Pulmonary artery endothelial cell (primary cell): Measurements from ENCODE around the gene KAT6B. TPM values are rescaled to one million over a fixed set of nuclear protein-coding genes. Genes with fewer than 3 reads are reported as not detected.
"Not testable (repeated sequence)": the region's sequence is repeated elsewhere in the genome, so short reads cannot be mapped to it uniquely, and the experiment has no call there.

Experiments used
- DNase-seq: peaks from one replicate; pipeline ENCODE4 v3.0.0-alpha.2; 2011; ENCODE audit warnings: low read depth, low spot score
- total RNA-seq: library from RNA; depleted of rRNA; stranded (reverse); fragments of >200 nt; gene quantifications from 2 replicates; pipeline ENCODE4 v1.2.3, GENCODE V29; 2014

KAT6B gene
- total RNA-seq, 1 donor from 2014 or later: 10.0 TPM

DNA sequence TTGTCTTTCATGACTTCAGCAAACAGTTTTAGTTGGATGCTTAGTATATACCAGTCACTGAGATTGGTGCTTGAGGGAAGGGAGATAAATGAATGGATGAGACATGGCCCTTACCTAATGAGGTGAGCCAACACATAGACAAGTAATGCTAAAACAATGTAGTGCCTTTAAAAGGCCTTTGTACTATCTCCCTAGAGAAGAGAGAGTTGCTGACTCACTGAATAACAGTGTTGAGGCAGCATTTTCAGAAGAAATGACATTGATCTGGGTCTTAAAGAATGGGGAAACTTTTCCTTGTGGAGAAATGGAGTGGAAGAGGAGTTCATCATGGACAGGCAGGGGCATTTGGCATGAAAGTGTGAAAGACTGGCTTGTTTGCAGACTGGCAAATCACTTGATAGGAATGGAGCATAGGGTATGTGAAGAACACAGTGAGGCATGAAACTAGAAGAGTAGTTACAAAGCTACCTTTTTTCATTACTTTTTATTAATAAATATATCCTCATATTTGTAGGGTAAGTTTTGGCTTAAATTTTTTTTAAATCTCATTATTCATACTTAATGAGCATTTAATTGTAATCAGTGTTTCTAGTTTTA is 91.2 kb downstream of the KAT6B start:
- DNase-seq: no peak

DNA sequence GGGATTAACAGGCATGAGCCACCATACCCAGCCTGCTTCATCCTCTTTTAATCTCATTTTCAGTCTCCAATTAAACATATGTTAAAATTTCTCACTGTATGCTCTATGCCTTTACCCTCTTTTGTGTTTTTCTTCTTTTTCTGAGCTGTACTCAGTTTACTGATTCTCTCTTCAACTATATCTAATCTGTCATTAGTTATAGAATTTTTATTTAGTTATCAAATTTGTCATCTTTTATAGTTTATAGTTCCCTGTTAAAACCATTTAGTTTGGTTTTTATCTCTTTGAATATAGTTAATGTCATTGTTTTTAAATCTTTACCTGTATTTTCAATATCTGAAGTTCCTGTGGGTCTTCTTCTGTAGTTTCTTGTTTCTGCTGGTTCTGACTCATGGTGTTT is 93.3 kb downstream of the KAT6B start:
- DNase-seq: no peak

DNA sequence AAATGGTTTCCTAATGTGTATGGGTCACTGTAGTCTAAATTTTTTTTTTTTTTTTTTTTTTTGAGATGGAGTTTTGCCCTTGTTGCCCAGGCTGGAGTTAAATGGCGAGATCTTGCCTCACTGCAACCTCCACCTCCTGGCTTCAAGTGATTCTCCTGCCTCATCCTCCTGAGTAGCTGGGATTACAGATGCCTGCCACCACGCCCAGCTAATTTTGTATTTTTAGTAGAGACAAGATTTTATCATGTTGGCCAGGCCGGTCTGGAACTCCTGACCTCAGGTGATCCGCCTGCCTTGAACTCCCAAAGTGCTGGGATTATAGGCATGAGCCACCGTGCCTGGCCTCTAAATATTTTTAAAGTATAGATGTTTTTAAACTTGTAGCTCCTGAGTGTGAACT is 94.7 kb downstream of the KAT6B start:
- DNase-seq: not testable (repeated sequence)

DNA sequence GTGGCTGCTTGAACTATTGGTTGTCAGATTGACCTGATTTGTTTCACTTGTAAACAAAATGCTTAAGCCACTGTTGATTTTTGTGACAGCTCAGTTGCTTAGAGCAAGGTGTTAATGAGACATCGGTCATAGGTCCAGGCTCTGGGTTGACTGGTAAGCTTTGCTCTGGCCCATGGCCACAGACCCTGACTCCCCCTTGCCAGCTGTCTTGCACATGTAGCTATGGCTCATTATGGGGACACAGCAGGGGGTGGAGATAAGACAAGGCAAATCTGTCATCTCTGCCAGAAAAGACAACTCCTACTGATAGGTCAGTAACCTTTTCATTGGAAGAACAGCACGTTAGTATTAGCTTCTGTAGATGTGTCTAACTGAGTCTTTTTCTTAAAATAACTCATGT is 95.3 kb downstream of the KAT6B start:
- DNase-seq: no peak

DNA sequence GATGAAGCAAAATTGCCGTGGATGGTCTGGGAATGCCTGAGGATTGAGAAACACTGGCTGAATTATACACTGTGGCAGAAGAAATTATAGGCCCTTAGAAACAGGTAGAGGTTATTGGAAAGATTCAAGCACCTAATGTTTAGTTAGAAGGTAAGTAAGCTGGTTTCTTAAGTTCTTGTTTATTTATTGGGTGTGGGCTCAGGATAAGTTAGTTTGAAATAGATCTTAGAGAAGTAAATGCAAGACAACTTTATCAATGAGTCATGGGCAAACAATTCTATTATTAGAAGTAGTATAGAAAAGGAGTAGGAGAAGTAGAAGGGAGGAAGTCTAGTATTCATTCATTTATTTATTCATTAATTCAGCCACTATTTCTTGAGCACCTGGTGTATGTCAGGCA is 96.5 kb downstream of the KAT6B start:
- no peak for DNase-seq

DNA sequence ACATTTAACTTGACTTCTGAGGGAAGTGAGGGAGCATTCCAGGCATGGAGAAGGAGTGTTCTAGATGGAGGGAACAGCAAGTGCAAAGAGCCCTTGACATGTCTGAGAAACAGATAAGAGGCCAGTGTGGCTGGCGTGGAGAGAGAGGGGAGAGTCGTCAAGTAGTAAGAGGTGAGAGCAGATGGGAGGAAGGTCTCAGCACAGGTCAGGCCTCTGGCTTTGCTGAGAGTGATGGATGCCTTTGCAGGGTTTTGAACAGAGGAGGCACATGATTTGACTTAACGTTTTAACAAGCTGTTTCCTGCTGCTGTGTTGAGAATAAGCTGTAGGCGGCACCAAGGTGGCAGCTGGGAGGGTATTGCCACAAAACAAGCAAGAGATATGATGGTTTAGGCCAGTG is 97.2 kb downstream of the KAT6B start:
- no peak for DNase-seq

DNA sequence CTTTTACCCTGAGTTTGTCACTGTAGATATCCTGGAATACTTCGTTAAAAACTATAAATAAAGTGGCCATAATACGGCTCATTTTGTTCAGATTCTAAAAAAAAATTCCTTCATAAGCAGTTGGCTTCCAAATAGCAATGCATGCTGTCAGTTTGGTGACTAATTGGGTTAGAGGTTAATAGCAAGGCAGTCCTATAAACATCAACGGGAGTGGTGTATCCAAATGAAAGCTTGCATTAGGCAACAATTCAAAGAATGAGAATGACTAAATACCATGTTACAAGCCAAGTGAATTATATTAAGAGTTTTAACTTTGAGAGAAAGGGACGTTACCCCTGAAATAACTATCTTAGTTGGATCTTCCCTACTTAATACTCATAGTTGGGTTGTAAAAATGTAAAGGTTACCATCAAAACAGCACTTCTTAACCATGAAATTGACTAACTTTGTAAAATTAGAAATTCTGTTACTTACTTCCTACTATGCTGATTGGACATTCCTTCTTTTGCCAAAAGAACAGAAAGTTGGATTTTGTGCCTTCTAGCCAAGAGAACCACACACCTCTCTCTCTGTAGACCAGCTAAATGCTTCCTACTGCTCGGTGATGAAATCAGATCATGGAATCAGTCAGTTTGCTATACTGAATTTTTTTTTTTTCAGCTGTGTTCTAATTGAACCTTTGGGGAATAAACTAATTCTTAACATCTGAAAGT is 98.0 kb downstream of the KAT6B start:
- peak; percentile 75 for DNase-seq

DNA sequence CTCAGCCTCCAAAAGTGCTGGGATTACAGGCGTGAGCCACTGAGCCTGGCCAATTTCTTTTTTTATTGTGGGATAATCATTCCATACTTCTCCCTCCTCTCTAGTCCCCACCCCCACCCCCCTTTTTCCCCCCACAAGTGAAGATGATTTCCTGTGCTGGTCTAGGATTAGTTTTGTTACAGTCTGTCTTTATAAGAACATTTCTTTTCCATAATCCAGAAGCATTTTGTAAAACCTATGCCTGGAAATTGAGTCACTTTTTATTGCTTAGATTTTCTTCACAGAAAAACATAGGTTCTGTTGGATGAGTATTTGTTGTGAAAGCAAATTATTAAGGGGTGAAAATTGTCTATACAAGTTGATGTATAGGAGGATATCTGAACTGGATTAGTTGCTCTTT is 98.9 kb downstream of the KAT6B start:
- no peak for DNase-seq

DNA sequence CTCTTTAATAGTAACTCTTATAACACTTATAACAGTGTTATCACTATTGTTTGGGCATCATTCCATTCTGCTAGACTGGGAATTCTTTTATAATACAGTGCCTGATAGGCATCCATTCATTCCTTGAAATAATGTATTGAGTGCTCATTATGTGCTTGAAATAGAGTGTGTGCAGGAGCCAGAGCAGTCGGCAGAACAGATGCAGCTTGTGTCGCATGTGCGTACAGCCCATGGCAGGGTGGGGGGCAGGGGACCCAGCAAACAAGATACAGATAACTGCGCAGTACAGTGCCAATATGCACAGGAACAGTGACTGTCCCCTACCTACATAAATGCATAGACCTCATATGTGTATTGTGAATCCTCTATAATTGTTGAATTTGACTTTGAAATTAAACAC is 99.3 kb downstream of the KAT6B start:
- no peak for DNase-seq

DNA sequence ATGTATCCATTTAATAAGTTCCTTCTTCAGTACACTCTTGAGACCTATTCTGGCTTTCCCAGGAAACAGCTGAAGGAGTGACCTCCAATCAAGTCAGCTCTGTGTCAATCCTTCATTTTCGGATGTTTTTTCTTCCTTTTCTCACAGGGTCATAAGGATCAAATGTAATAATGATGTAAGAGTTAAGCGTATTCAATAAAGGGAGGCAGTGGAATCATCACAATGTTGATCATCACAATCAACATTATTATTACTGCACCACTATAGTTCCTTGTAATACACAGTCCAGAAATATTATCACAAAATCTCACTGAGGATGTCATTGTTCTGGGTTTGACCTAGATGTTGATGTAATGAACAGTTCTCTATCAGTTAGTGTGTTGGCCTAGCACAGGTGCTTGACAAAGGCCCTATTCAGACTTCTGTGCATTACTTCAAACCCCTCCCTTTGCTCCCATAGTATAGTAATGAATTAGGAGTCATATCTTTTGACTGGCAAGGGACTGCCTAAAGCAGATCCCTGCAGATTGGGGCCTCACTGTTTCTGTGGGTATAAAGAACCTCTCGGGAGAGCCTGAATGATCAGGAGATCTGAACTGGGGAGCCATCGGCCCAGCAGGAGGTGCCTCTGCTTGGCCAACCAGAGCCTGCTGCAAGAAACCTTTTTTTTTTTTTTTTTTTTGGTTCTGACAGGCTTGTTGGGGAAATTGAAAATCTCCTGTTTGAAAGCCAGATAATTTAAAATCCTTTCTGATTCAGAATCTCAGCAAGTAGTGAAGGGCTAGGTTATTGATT is 100.6 kb downstream of the KAT6B start:
- DNase-seq: no peak

DNA sequence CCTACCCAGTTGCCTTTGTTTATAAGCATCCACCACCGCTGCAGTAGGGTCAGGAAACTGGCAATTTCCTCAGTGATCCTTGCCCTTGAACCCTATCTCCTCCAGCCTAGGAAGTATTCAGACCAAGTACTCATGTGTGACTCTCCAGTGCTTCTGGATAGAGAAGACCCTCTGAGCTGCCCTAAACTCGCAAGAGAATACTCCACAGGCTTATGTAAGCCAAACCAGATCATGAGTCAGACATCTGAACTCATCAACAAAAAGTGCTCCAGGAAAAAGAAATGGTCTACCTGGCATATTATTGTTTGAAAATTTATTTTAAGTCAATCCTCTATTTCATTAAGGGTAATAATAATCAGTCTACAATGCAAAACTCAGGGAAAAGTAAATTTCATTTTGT is 101.3 kb downstream of the KAT6B start:
- DNase-seq: no peak

DNA sequence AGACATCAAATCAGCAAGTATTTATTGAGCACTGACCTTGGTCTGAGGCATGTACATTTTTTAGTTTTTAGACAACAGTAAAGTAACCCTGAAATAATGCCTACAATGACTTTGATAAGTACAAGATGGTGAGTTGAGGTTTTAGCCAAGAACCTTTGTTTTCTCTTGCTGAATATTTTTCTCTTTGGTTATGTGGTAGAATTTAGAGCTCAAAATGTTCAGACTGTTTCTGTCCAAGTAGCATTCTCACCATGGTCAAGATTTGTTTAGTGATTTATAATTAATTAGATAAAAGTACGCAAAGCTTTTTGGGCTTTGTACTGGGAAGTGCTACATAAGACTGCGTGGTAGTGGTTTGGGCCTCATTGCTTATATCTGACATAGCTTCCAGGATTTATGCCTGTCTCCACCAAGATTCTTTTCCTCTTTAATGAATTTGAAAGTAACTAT is 102.4 kb downstream of the KAT6B start:
- DNase-seq: no peak

DNA sequence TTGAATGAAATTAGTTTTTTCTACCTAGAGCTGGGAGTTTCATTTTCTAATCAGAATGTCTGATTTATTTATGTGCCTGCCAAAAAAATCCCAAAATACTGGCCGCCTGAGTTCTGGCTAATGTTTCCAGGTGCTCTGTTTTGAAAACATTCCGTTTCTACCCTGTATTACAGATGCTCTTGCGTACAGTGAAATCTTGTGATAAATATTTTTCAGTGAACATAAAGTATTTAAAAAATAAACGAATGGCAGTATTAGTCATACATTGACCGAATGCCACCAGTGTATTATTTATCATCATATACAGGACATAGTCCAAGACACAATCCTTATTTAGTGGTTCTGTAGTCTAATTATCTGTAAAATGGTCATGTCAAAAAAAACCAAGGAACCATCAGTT is 102.8 kb downstream of the KAT6B start:
- no peak for DNase-seq

DNA sequence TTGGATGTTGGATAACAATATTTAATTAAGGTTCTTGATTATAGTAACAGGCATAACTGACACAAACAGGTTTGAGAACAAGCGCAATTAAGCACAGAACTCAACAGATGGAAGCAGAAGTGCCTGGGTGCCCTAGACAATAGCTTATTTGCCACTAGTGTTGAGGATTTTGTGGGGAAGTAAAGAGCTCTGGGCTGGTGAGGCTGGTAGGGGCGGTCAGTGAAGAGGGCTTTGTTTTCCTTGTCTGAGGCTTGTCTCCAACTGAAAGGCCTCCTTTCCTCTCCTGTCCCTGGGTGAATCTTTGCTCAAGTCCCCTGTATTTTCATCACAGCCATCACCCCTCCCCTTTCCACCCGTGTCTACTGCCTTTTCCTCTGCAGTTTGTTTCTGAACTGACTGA is 104.6 kb downstream of the KAT6B start:
- DNase-seq: no peak

DNA sequence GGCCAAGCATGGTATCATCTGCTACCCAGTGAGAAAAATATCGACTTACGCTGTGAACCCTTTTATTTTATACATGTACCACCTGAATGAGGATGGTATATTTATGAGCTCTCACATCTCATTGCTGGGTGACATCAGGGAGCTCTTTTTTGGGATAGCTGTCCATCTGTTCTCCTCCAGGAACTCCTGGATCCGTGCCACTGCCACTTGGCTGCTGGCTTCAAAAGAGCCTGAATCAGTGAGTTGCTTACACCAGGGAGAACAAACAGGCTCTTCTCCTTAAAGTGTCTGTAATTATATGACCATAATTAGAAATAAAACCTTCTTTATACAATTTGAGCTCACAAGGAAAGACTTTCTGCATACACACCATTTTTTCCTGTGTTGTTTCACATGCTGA is 106.2 kb downstream of the KAT6B start:
- DNase-seq: no peak

DNA sequence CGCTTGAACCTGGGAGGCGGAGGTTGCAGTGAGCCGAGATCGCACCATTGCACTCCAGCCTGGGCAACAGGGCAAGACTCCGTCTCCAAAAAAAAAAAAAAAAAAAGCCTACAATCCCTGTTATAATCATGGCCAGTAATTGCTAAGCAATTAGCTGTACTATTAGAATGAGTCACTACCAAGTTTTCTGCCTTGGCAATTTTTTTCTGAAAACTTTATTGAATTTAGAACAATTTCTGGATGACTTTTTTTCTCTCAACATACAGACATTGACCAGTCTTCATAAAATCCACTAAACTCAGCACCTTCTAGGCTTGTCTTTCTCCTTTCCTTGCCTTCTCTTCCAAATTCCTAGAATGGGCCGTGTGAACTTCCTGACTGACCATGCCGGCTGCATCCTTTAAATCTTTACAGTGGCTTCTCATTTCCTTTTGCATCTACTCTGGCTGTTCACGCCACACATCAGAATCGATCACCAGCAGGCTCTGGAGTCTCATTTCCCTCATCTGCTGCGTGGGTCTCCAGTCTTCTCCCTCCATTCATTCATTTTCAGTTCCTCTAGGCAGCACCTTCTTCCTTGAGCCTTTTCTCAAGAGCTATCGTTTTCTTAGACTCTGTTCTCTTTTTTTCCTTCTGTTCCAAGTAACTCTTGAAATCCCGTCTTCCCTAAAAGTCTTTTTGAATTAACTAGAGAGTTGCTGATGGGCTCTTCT is 107.9 kb downstream of the KAT6B start:
- DNase-seq: no peak

DNA sequence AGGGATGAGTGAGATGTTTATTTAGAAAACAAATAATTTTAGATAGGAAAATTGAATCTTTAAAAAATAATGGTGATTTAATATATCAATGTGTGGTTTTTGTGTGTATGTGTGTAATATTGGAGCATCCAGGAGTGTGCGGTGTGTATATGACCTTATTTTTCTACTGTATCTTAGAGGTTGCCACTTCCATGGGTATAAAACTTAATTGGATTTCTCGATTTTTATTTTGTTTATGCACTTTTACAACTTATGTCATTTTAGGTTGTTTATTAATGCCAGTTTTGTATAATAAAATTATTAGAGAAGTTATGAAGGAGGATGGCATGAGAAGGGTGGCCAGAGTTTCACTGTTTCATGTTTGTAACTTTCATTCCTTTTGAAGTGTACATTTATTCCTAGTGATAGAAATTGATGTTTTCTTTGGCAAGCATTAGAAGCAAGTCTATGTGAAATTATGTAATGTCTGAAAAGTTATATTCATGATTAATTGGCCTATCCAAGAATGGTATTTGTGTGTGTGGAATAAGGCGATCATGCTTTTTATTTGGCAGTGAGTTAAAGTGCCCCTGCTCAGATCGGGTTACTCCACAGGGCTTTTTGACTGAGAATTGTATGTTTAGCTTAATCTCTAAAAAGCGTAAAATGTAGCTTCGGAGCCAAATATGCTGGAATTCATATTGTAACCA is 110.3 kb downstream of the KAT6B start:
- DNase-seq: no peak

DNA sequence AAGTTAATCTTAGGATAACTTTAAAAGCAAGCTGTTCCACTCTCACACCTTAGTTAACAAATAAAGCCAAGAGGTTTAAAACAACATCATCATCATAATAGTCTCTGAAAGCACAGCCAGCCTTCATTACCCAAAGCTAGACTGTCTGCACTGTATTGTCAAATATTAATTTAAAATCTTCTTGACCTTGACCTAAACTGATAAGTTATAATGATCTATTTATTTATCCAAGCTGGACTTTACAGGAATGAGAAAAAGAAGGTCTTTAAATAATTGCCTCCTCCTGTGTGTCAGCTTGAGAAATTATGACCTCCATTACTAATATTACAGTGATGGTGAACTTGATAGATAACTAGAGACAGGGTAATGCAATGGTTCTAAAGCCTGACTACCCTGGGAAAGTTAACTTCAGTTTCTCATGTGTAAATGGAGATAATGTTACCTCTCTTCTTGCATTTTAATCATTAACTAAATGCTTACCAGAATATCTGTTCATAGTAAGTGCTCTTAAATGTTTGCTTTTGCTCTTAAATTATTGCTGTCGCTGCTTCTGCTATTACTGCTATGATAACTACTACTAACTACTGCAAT is 111.0 kb downstream of the KAT6B start:
- DNase-seq: no peak

DNA sequence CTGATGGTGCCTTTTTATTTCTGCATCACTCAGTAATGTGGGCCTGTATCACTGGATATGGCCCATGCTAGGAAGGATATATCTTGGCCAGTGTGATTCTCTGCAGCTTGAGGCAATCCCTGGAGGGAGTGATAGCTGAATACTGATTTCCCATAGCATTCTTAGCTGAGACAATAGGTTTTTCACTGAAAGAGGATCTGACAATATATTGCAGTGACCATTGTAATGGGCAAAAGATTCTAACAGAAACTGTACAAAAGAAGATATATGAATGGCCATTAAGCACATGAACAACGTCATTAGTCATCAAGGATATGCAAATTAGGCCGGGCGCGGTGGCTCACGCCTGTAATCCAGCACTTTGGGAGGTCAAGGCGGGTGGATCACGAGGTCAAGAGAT is 117.8 kb downstream of the KAT6B start:
- DNase-seq: no peak

DNA sequence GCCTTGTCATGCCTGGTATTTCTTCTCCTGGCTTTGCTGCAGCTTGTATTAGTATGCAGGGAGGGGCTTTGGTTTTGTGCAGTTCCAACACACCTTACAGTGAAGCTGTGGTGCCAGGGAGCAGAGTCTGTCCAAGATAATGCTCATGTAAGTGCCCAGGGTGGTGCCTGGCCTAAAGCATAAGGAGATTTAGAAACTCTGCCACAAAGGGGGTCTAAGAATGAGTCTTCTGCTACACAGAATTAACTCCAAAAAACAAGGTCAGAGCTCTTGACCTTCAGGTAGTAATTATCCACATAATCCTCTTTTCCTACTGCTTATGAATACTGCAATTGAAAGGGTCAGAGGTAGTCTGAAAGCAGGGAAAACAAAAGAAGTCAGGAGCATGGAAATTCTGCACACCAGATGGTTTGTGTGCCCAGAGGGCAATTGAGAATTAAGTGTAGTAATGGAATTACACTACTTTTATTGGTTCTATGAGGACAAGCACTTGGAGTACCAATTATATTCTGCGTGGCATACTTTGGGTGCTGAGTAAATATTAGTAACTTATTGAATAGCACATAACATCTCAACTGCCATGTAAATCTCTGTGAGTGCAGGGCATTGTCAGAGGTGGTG is 121.5 kb downstream of the KAT6B start:
- DNase-seq: no peak
